GM18951 (cell line): ENCODE data around the gene FNBP1.

Experiments
- POLR2A ChIP-seq: IDR thresholded peaks from 4 replicates; pipeline ENCODE4 v1.6.1; 2011; ENCODE audit warnings: mild to moderate bottlenecking; ENCODE audit not compliant: insufficient read length, insufficient read depth; ENCODE audit errors: extremely low read depth
- in situ Hi-C: fragments of 300-500 bp; cut with MboI; formaldehyde crosslinking; loops from one replicate; pipeline ENCODE4 v1.12.0; 2022; ENCODE audit warnings: low sequenced_read_pairs, mixed read lengths, inconsistent platforms; ENCODE audit not compliant: unreplicated experiment

FNBP1 gene

GRCh38 chr9:129885018-129885669, 157.8 kb downstream of the FNBP1 start:
- in situ Hi-C loops = loop anchor here (10.0 kb wide), 1 partner anchor 210 kb away; no protein-coding TSS in a partner anchor
- TF ChIP-seq POLR2A = peak; percentile 11

- peak; percentile 79 for TF ChIP-seq POLR2A
- in situ Hi-C loops = loop anchor here (10.0 kb wide), 1 partner anchor 210 kb away; no protein-coding TSS in a partner anchor
Observed at GRCh38 chr9:129884220-129885017, 158.6 kb downstream of the FNBP1 start.

GRCh38 chr9:129881547-129882324, 161.3 kb downstream of the FNBP1 start:
- TF ChIP-seq POLR2A = no peak
- in situ Hi-C loops = loop anchor here (10.0 kb wide), 1 partner anchor 213 kb away; no protein-coding TSS in a partner anchor

- in situ Hi-C loops = loop anchor here (10.0 kb wide), 1 partner anchor 214 kb away; no protein-coding TSS in a partner anchor
- peak; percentile 6 for TF ChIP-seq POLR2A
Observed at GRCh38 chr9:129880654-129881546, 162.1 kb downstream of the FNBP1 start.

GRCh38 chr9:129879991-129880653, 162.9 kb downstream of the FNBP1 start:
- peak; percentile 5 for TF ChIP-seq POLR2A
- in situ Hi-C loops = loop anchor here (10.0 kb wide), 1 partner anchor 215 kb away; no protein-coding TSS in a partner anchor

GRCh38 chr9:129879103-129879699, 163.8 kb downstream of the FNBP1 start:
- TF ChIP-seq POLR2A = no peak
- in situ Hi-C loops = no loop called here

GRCh38 chr9:129878291-129878690, 164.7 kb downstream of the FNBP1 start:
- no peak for TF ChIP-seq POLR2A
- in situ Hi-C loops = no loop called here

GRCh38 chr9:129876815-129877214, 166.2 kb downstream of the FNBP1 start:
- TF ChIP-seq POLR2A = no peak

GRCh38 chr9:129875687-129876395, 167.1 kb downstream of the FNBP1 start:
- in situ Hi-C loops = no loop called here
- no peak for TF ChIP-seq POLR2A

More at GRCh38 chr9:129876815-129877214, 166.2 kb downstream of the FNBP1 start:
- in situ Hi-C loops = no loop called here

GRCh38 chr9:129875181-129875611, 167.8 kb downstream of the FNBP1 start:
- TF ChIP-seq POLR2A = no peak
- in situ Hi-C loops = no loop called here
